HCT116 (cell line): ENCODE measurements around the gene CUL9. TPM values are rescaled to one million over a fixed set of nuclear protein-coding genes. Genes with fewer than 3 reads are reported as not detected.

Experiments
- ATAC-seq: fragments of 200-7000 bp; cut with Tn5 transposase; 2 replicates; pipeline ENCODE4 v1.9.1; 2020; ENCODE audit warnings: mild to moderate bottlenecking, moderate library complexity
- BruUV-seq: library from RNA; stranded (reverse); fragments of 400-500 nt; replicated peaks from 2 replicates; lab custom pipeline; 2021; lab: Mats Ljungman, UMichigan
- CTCF ChIA-PET: fragments of 300-600 bp; sonication (Branson Sonifier 250); formaldehyde crosslinking; loops from one replicate; lab custom pipeline; 2021; ENCODE audit warnings: antibody characterized with exemption; lab: Charles Lee
- POLR2A ChIA-PET: fragments of 300-600, 350-600 bp; sonication (Branson Sonifier 250); formaldehyde crosslinking; loops from one replicate; lab custom pipeline; 2021; ENCODE audit warnings: antibody characterized with exemption; lab: Charles Lee
- RAD21 ChIA-PET, 2 experiments: fragments of 300-600 bp; sonication (Branson Sonifier 250); formaldehyde crosslinking; loops; one replicate each; lab custom pipeline; 2023; ENCODE audit warnings: low total read pairs in 2 of 2; ENCODE audit not compliant: uncharacterized antibody in 2 of 2, unreplicated experiment in 2 of 2, low non-redundant PET in 1 of 2; lab: Charles Lee
- DNase-seq: peaks from one replicate; pipeline ENCODE4 v3.0.0-alpha.2; 2010; ENCODE audit warnings: low read depth, low spot score
- H2AFZ ChIP-seq: fragments of 200-600 bp; shearing (Covaris generic), sonication (generic); 2 replicates; pipeline ENCODE4 v1.6.1; 2017; ENCODE audit warnings: low read depth, mixed run types, mixed read lengths, antibody characterized with exemption, low read length; ENCODE audit not compliant: poor library complexity, severe bottlenecking
- H3K27ac ChIP-seq: 2 replicates; pipeline ENCODE4 v1.5.1; 2012; ENCODE audit warnings: low read depth, low read length
- H3K27me3 ChIP-seq: fragments of 200-600 bp; sonication (generic); 2 replicates; pipeline ENCODE4 v1.6.1; 2016; ENCODE audit warnings: mixed run types, low read length, mixed read lengths; ENCODE audit not compliant: insufficient read depth
- H3K36me3 ChIP-seq, 2 experiments: fragments of 200-500 bp in 1 of 2; fragments of 200-600 bp in 1 of 2; sonication (Bioruptor generic) in 1 of 2; sonication (generic) in 1 of 2; 2 replicates each; pipeline versions ENCODE4 v1.5.1 to v1.6.1; 2014 to 2016; ENCODE audit warnings: low read length in 2 of 2, inconsistent platforms in 1 of 2, mixed read lengths in 1 of 2, mixed run types in 1 of 2; ENCODE audit not compliant: insufficient read depth in 2 of 2, control insufficient read depth in 1 of 2
- H3K4me1 ChIP-seq, 2 experiments: fragments of 200-600 bp in 1 of 2; sonication (generic) in 1 of 2; 2 replicates each; pipeline versions ENCODE4 v1.5.1 to v1.6.1; 2012 to 2017; ENCODE audit warnings: low read length in 2 of 2, inconsistent platforms in 1 of 2, mild to moderate bottlenecking in 1 of 2, mixed read lengths in 1 of 2, mixed run types in 1 of 2, moderate library complexity in 1 of 2; ENCODE audit not compliant: insufficient read depth in 2 of 2, control insufficient read depth in 1 of 2
- H3K4me2 ChIP-seq: fragments of 200-600 bp; sonication (generic); 2 replicates; pipeline ENCODE4 v1.6.1; 2017; ENCODE audit warnings: mixed run types, low read length, mixed read lengths
- H3K4me3 ChIP-seq, 2 experiments: fragments of 200-600 bp in 1 of 2; sonication (generic) in 1 of 2; replicated peaks in 1 of 2; 2 replicates each; pipeline ENCODE4 v1.5.1; 2011 to 2016; ENCODE audit warnings: low read length in 2 of 2, control low read depth in 1 of 2, low read depth in 1 of 2, mild to moderate bottlenecking in 1 of 2, mixed read lengths in 1 of 2, mixed run types in 1 of 2
- H3K79me2 ChIP-seq: fragments of 200-600 bp; sonication (generic); 2 replicates; pipeline ENCODE4 v1.6.1; 2017; ENCODE audit warnings: mild to moderate bottlenecking, mixed run types, low read length, moderate library complexity, mixed read lengths; ENCODE audit not compliant: insufficient read depth
- H3K9ac ChIP-seq: fragments of 200-600 bp; sonication (generic); 2 replicates; pipeline ENCODE4 v1.6.1; 2016; ENCODE audit warnings: low read length, mixed read lengths
- H3K9me2 ChIP-seq: fragments of 200-600 bp; sonication (generic), shearing (Covaris generic); 2 replicates; pipeline ENCODE4 v1.6.1; 2017; ENCODE audit warnings: mixed run types, mild to moderate bottlenecking, moderate library complexity; ENCODE audit not compliant: insufficient read depth
- H3K9me3 ChIP-seq, 2 experiments: fragments of 200-500 bp in 1 of 2; fragments of 200-600 bp in 1 of 2; sonication (Bioruptor generic) in 1 of 2; sonication (generic) in 1 of 2; 2 replicates each; pipeline ENCODE4 v1.6.1; 2014 to 2017; ENCODE audit warnings: low read length in 2 of 2, mixed read lengths in 2 of 2, inconsistent platforms in 1 of 2, low read depth in 1 of 2, mild to moderate bottlenecking in 1 of 2, mixed run types in 1 of 2, moderate library complexity in 1 of 2; ENCODE audit not compliant: control insufficient read depth in 1 of 2, insufficient read depth in 1 of 2
- H4K20me1 ChIP-seq: fragments of 200-600 bp; sonication (generic), shearing (Covaris generic); 2 replicates; pipeline ENCODE4 v1.6.1; 2017; ENCODE audit warnings: mixed run types, mild to moderate bottlenecking, moderate library complexity; ENCODE audit not compliant: insufficient read depth
- CBX3 ChIP-seq: IDR thresholded peaks from 2 replicates; pipeline ENCODE4 v1.6.1; 2012; ENCODE audit warnings: low read depth
- CEBPB ChIP-seq: IDR thresholded peaks from 2 replicates; pipeline ENCODE4 v1.6.1; 2012; ENCODE audit warnings: low read depth
- EGR1 ChIP-seq: IDR thresholded peaks from 2 replicates; pipeline ENCODE4 v1.6.1; 2012; ENCODE audit warnings: low read depth
- EZH2 ChIP-seq: fragments of 200-600 bp; sonication (generic); IDR thresholded peaks from 2 replicates; pipeline ENCODE4 v1.6.1; 2017; ENCODE audit warnings: antibody characterized with exemption, mixed run types
- EZH2phosphoT487 ChIP-seq: fragments of 200-600 bp; IDR thresholded peaks from 2 replicates; pipeline ENCODE4 v1.6.1; 2018; ENCODE audit warnings: antibody characterized with exemption, borderline replicate concordance
- FOSL1 ChIP-seq: IDR thresholded peaks from 2 replicates; pipeline ENCODE4 v1.6.1; 2012; ENCODE audit warnings: low read depth
- JUND ChIP-seq: IDR thresholded peaks from 2 replicates; pipeline ENCODE4 v1.6.1; 2012
- POLR2A ChIP-seq: IDR thresholded peaks from 2 replicates; pipeline ENCODE4 v1.7.0; 2011; ENCODE audit warnings: borderline replicate concordance; ENCODE audit not compliant: insufficient read depth, insufficient read length; ENCODE audit errors: extremely low read depth
- RAD21 ChIP-seq: IDR thresholded peaks from 2 replicates; pipeline ENCODE4 v1.6.1; 2012; ENCODE audit warnings: low read depth, mild to moderate bottlenecking
- SIN3A ChIP-seq: IDR thresholded peaks from 2 replicates; pipeline ENCODE4 v1.6.1; 2012; ENCODE audit warnings: low read depth
- SP1 ChIP-seq: IDR thresholded peaks from 2 replicates; pipeline ENCODE4 v1.6.1; 2012; ENCODE audit warnings: low read depth
- TCF7L2 ChIP-seq: IDR thresholded peaks from 2 replicates; pipeline ENCODE4 v1.7.0; 2011; ENCODE audit warnings: borderline replicate concordance, inconsistent platforms; ENCODE audit not compliant: insufficient read depth, insufficient read length; ENCODE audit errors: extremely low read depth
- ZFX ChIP-seq: fragments of 450-650 bp; IDR thresholded peaks from 2 replicates; pipeline ENCODE4 v1.6.1; 2017
- ZNF274 ChIP-seq: fragments of 200-500 bp; sonication (Bioruptor generic); IDR thresholded peaks from 2 replicates; pipeline ENCODE4 v1.6.1; 2014; ENCODE audit warnings: mild to moderate bottlenecking, low read depth, low read length, inconsistent platforms
- intact Hi-C: fragments of 100-400 bp; cut with micrococcal nuclease; formaldehyde crosslinking; loops from 2 replicates; pipeline ENCODE4 v1.10.0; 2022
- total RNA-seq: library from RNA; stranded (reverse); gene quantifications from one replicate; pipeline ENCODE4 v1.2.1, GENCODE V29; 2021; ENCODE audit not compliant: unreplicated experiment
- TF ChIP-seq, protein P1 (sequence below): IDR thresholded peaks from 2 replicates; pipeline ENCODE4 v1.6.1; 2012; ENCODE audit warnings: low read depth
- TF ChIP-seq, protein P2 (sequence below): IDR thresholded peaks from 2 replicates; pipeline ENCODE4 v1.6.1; 2011; ENCODE audit warnings: mild to moderate bottlenecking, low read length, moderate library complexity; ENCODE audit not compliant: insufficient replicate concordance; ENCODE audit errors: extremely low read depth
- TF ChIP-seq, protein P3 (sequence below): IDR thresholded peaks from 2 replicates; pipeline ENCODE4 v1.6.1; 2012
- TF ChIP-seq, protein P4 (sequence below): IDR thresholded peaks from 2 replicates; pipeline ENCODE4 v1.6.1; 2012
- TF ChIP-seq, protein P5 (sequence below), 3 experiments: fragments of 200-600 bp in 1 of 3; sonication (generic) in 1 of 3; IDR thresholded peaks in 2 of 3; conservative IDR thresholded peaks in 1 of 3; 2 replicates each; pipeline ENCODE4 v1.5.1; 2012 to 2017; ENCODE audit warnings: low read depth in 2 of 3, low read length in 2 of 3, antibody characterized with exemption in 1 of 3, borderline replicate concordance in 1 of 3, control low read depth in 1 of 3, mild to moderate bottlenecking in 1 of 3, mixed read lengths in 1 of 3, mixed run types in 1 of 3, moderate library complexity in 1 of 3; ENCODE audit not compliant: insufficient read depth in 1 of 3

The CUL9 gene
- total RNA-seq, 1 experiment from 2014 or later: 36.5 TPM

DNA sequence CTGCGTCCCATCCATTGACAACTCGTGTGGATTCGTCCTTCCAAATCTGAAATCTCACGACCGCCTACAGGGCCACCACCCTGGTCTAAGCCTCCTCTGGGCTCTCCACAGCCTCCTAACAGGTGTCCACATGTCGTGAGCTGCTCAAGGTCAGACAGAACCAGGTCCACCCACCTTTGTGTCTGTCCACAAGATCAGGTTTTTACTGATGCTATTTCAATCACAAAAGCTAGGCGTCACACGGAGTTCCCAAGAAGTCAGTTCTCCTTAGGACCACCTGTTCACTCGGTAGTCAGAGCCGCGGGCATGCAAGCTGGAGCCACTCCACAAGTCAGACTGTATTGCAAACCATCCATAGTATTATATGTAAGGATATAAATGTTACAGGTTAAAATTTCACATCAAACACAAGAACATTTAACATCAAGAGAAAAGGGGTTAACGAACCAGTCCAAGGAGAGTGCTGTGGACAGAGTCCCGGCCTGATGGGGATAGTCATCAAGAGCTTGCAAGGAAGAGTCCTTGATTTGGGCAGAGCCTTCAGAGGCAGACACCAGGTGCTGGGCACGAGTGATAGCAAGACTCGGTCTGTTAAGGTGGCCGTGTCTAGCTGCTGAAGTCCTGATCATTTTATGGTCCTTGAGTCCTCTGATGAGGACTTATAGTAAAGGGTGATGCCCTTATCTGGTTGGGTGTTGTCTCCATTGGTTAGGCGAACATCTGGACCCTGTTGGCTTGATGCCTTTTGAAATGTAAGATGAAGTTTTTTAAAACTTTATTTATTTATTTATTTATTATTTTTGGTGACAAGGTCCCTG, 48.0 kb downstream of the CUL9 start:
- ChIA-PET POLR2A (interaction anchor here (1.3 kb wide), 1 partner anchor 8 kb away, joined by 4 read pairs; no protein-coding TSS in a partner anchor), CTCF (interaction anchor here (1.2 to 1.9 kb wide), 8 partner anchors 8 to 277 kb away, joined by 4 to 7 read pairs (median 6); partner anchors contain the start of gene CUL9), RAD21 (no interaction called here)
- ATAC-seq: peak; percentile 8
- Histone ChIP-seq H3K4me1 (peaks cover 4 to 19% of the 10 kb centered on the region in 2 experiments; a peak in 3 of 4 replicates), H3K4me2 (peak overlapping the region; percentile 91), H3K79me2 (peaks cover 28% of the 10 kb centered on the region), H2AFZ (no peak overlapping the region), H3K4me3 (no peak overlapping the region), H4K20me1 (no peaks in the 10 kb centered on the region), H3K9ac (peak overlapping the region; percentile 97; the same call in 1 of the 2 replicates), H3K27me3 (no peaks in the 10 kb centered on the region), H3K9me3 (no peaks in the 10 kb centered on the region), H3K27ac (peak overlapping the region; percentile 89; the same call in 1 of the 2 replicates), H3K36me3 (peaks cover 0 to 6% of the 10 kb centered on the region in 2 experiments; a peak in 1 of 4 replicates), H3K9me2 (no peaks in the 10 kb centered on the region)
- BruUV-seq: no TSS peak
- DNase-seq: no peak
- intact Hi-C loops: loop anchor here (2.0 kb wide), 1 partner anchor 277 kb away; no protein-coding TSS in a partner anchor
- TF ChIP-seq, protein P1, sequence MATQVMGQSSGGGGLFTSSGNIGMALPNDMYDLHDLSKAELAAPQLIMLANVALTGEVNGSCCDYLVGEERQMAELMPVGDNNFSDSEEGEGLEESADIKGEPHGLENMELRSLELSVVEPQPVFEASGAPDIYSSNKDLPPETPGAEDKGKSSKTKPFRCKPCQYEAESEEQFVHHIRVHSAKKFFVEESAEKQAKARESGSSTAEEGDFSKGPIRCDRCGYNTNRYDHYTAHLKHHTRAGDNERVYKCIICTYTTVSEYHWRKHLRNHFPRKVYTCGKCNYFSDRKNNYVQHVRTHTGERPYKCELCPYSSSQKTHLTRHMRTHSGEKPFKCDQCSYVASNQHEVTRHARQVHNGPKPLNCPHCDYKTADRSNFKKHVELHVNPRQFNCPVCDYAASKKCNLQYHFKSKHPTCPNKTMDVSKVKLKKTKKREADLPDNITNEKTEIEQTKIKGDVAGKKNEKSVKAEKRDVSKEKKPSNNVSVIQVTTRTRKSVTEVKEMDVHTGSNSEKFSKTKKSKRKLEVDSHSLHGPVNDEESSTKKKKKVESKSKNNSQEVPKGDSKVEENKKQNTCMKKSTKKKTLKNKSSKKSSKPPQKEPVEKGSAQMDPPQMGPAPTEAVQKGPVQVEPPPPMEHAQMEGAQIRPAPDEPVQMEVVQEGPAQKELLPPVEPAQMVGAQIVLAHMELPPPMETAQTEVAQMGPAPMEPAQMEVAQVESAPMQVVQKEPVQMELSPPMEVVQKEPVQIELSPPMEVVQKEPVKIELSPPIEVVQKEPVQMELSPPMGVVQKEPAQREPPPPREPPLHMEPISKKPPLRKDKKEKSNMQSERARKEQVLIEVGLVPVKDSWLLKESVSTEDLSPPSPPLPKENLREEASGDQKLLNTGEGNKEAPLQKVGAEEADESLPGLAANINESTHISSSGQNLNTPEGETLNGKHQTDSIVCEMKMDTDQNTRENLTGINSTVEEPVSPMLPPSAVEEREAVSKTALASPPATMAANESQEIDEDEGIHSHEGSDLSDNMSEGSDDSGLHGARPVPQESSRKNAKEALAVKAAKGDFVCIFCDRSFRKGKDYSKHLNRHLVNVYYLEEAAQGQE: no peak
- TF ChIP-seq SIN3A: no peak
- TF ChIP-seq ZFX: no peak
- no peak for TF ChIP-seq SP1
- no peak for TF ChIP-seq CEBPB
- no peak for TF ChIP-seq TCF7L2
- TF ChIP-seq, protein P2, sequence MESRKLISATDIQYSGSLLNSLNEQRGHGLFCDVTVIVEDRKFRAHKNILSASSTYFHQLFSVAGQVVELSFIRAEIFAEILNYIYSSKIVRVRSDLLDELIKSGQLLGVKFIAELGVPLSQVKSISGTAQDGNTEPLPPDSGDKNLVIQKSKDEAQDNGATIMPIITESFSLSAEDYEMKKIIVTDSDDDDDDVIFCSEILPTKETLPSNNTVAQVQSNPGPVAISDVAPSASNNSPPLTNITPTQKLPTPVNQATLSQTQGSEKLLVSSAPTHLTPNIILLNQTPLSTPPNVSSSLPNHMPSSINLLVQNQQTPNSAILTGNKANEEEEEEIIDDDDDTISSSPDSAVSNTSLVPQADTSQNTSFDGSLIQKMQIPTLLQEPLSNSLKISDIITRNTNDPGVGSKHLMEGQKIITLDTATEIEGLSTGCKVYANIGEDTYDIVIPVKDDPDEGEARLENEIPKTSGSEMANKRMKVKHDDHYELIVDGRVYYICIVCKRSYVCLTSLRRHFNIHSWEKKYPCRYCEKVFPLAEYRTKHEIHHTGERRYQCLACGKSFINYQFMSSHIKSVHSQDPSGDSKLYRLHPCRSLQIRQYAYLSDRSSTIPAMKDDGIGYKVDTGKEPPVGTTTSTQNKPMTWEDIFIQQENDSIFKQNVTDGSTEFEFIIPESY: no peak
- TF ChIP-seq, protein P3, sequence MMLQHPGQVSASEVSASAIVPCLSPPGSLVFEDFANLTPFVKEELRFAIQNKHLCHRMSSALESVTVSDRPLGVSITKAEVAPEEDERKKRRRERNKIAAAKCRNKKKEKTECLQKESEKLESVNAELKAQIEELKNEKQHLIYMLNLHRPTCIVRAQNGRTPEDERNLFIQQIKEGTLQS: no peak
- TF ChIP-seq FOSL1: no peak
- no peak for TF ChIP-seq CBX3
- no peak for TF ChIP-seq EGR1
- no peak for TF ChIP-seq EZH2phosphoT487
- no peak for TF ChIP-seq EZH2
- no peak for TF ChIP-seq RAD21
- TF ChIP-seq, protein P4, sequence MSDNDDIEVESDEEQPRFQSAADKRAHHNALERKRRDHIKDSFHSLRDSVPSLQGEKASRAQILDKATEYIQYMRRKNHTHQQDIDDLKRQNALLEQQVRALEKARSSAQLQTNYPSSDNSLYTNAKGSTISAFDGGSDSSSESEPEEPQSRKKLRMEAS: no peak
- no peak for TF ChIP-seq JUND
- TF ChIP-seq ZNF274: no peak
- TF ChIP-seq, protein P5, sequence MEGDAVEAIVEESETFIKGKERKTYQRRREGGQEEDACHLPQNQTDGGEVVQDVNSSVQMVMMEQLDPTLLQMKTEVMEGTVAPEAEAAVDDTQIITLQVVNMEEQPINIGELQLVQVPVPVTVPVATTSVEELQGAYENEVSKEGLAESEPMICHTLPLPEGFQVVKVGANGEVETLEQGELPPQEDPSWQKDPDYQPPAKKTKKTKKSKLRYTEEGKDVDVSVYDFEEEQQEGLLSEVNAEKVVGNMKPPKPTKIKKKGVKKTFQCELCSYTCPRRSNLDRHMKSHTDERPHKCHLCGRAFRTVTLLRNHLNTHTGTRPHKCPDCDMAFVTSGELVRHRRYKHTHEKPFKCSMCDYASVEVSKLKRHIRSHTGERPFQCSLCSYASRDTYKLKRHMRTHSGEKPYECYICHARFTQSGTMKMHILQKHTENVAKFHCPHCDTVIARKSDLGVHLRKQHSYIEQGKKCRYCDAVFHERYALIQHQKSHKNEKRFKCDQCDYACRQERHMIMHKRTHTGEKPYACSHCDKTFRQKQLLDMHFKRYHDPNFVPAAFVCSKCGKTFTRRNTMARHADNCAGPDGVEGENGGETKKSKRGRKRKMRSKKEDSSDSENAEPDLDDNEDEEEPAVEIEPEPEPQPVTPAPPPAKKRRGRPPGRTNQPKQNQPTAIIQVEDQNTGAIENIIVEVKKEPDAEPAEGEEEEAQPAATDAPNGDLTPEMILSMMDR (IDR thresholded peaks at IDR 0.05 in 2 of 3, conservative IDR thresholded peaks at IDR 0.05 in 1 of 3; ENCODE audit: borderline replicate concordance in 1 of 3, insufficient read depth in 1 of 3, low read depth in 2 of 3, low read length in 2 of 3): no peak
- TF ChIP-seq POLR2A: no peak
